ENCODE data around the gene LRRC56. TPM values are rescaled to one million over a fixed set of nuclear protein-coding genes. Genes with fewer than 3 reads are reported as not detected.

Gene LRRC56
- total RNA-seq, 3 donors from 2014 or later: 1.5 to 5.2 (median 4.8) TPM

GRCh38 chr11:550021-550745 is 12.9 kb downstream of the LRRC56 start:
- Histone ChIP-seq H3K36me3 (ENCODE audit: low read depth) (no peaks in the 10 kb centered on the region), H3K4me1 (ENCODE audit: low read depth) (peaks cover 12% of the 10 kb centered on the region), H3K9me3 (no peaks in the 10 kb centered on the region), H3K4me3 (no peak overlapping the region)
- TF ChIP-seq, protein P1, sequence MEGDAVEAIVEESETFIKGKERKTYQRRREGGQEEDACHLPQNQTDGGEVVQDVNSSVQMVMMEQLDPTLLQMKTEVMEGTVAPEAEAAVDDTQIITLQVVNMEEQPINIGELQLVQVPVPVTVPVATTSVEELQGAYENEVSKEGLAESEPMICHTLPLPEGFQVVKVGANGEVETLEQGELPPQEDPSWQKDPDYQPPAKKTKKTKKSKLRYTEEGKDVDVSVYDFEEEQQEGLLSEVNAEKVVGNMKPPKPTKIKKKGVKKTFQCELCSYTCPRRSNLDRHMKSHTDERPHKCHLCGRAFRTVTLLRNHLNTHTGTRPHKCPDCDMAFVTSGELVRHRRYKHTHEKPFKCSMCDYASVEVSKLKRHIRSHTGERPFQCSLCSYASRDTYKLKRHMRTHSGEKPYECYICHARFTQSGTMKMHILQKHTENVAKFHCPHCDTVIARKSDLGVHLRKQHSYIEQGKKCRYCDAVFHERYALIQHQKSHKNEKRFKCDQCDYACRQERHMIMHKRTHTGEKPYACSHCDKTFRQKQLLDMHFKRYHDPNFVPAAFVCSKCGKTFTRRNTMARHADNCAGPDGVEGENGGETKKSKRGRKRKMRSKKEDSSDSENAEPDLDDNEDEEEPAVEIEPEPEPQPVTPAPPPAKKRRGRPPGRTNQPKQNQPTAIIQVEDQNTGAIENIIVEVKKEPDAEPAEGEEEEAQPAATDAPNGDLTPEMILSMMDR (IDR thresholded peaks at IDR 0.05): no peak
- DNase-seq (no peak), ATAC-seq (no peak)
- intact Hi-C loops (cut with DNase I, micrococcal nuclease): loop anchor here (10.0 kb wide), 1 partner anchor 175 kb away; no protein-coding TSS in a partner anchor

GRCh38 chr11:550746-551085 is 13.4 kb downstream of the LRRC56 start:
- no peaks in the 10 kb centered on the region for H3K9me3 ChIP-seq
- H3K36me3 ChIP-seq (ENCODE audit: low read depth): no peaks in the 10 kb centered on the region
- DNase-seq (no peak), ATAC-seq (no peak)
- peaks cover 16% of the 10 kb centered on the region for H3K4me1 ChIP-seq (ENCODE audit: low read depth)
- TF ChIP-seq, protein P1 (IDR thresholded peaks at IDR 0.05): no peak
- intact Hi-C loops (cut with DNase I, micrococcal nuclease): loop anchor here (10.0 kb wide), 1 partner anchor 174 kb away; no protein-coding TSS in a partner anchor
- H3K4me3 ChIP-seq: no peak overlapping the region

DNA sequence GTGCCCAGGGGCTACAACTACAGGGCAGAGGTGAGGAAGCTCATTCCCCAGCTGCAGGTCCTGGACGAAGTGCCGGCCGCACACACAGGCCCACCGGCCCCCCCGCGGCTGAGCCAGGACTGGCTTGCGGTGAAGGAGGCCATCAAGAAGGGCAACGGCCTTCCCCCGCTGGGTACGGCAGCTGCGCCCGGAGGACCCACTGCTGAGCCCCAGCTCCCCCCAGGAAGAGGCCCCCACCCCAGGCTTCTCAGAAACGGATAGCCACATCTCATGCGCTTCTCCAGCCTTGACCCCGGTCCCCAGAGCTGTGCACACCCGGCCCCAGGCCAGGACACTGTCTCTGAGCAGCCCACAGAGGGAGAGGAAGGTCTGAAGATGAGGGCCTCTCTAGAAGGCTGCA is 13.8 kb downstream of the LRRC56 start:
- intact Hi-C loops (cut with DNase I, micrococcal nuclease): loop anchor here (10.0 kb wide), 1 partner anchor 174 kb away; no protein-coding TSS in a partner anchor

GRCh38 chr11:551596-551995 is 14.3 kb downstream of the LRRC56 start:
- H3K4me1 ChIP-seq (ENCODE audit: low read depth): peaks cover 19% of the 10 kb centered on the region
- ATAC-seq: no peak
- intact Hi-C loops (cut with DNase I, micrococcal nuclease): loop anchor here (10.0 kb wide), 1 partner anchor 173 kb away; no protein-coding TSS in a partner anchor

More for the DNA sequence above, 13.8 kb downstream of the LRRC56 start:
- no peaks in the 10 kb centered on the region for H3K36me3 ChIP-seq (ENCODE audit: low read depth)
- TF ChIP-seq, protein P1 (IDR thresholded peaks at IDR 0.05): no peak
- DNase-seq: no peak
- peaks cover 19% of the 10 kb centered on the region for H3K4me1 ChIP-seq (ENCODE audit: low read depth)
- no peaks in the 10 kb centered on the region for H3K9me3 ChIP-seq
- H3K4me3 ChIP-seq: no peak overlapping the region
- ATAC-seq: no peak

GRCh38 chr11:553083-553987 is 16.0 kb downstream of the LRRC56 start:
- intact Hi-C loops (cut with DNase I, micrococcal nuclease): loop anchor here (10.0 kb wide), 1 partner anchor 171 kb away; no protein-coding TSS in a partner anchor
- TF ChIP-seq, protein P1 (IDR thresholded peaks at IDR 0.05): no peak
- H3K36me3 ChIP-seq (ENCODE audit: low read depth): no peaks in the 10 kb centered on the region
- peaks cover 19% of the 10 kb centered on the region for H3K4me1 ChIP-seq (ENCODE audit: low read depth)
- no peak overlapping the region for H3K4me3 ChIP-seq
- no peaks in the 10 kb centered on the region for H3K9me3 ChIP-seq
- ATAC-seq (no peak), DNase-seq (no peak)

More at GRCh38 chr11:551596-551995, 14.3 kb downstream of the LRRC56 start:
- TF ChIP-seq, protein P1 (IDR thresholded peaks at IDR 0.05): no peak
- Histone ChIP-seq H3K9me3 (no peaks in the 10 kb centered on the region), H3K4me3 (no peak overlapping the region), H3K36me3 (ENCODE audit: low read depth) (no peaks in the 10 kb centered on the region)
- no peak for DNase-seq

Measured in mucosa of descending colon (tissue), 3 donors.